ENCODE results near the gene GRM4. TPM values are rescaled to one million over a fixed set of nuclear protein-coding genes. Genes with fewer than 3 reads are reported as not detected.
A peak's percentile ranks its signal among the peaks of the same experiment; 100 is the strongest.

The GRM4 gene
- total RNA-seq, 1 donor from 2014 or later: not detected

DNA sequence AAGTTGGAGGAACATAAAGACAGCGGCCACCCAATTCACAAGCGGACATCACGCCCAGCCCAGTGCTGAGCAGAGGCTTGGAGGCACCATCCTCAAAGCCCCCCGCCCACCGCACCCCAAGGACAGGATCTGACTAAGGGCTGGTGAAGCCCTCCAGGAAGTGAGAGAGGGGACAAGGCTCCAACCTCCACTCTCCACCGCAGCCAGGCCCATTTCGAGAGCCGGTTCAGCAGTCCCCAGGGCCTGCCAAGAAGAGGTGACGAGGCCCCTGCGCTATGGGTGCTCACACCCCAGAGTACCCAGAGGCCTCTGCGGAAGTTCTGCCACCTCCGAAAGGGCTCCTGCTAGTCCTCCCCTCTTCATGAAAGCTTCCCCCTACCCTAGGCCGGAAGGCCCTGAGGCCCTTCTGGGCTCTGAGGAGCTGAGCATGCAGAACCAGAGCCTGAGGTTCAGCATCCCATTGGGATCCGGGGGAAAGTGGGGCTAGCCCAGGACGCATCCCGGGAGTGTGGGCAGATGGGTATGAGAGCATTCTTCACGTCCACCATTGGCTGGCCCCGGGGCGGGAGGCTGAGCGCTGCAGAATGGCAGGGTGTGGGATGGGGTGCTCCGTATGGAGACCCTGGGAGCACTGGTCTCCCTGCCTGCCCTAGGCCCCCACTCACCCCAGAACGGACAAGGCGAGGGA lies 2.5 kb downstream of the GRM4 start:
- H3K36me3 ChIP-seq: no peaks in the 10 kb centered on the region
- no peak for ATAC-seq
- intact Hi-C loops (cut with DNase I): no loop called here
- peak overlapping the region; percentile 43 for H3K4me3 ChIP-seq
- H3K4me1 ChIP-seq: peaks cover 26% of the 10 kb centered on the region
- no peaks in the 10 kb centered on the region for H3K9me3 ChIP-seq
- no peak overlapping the region for H3K27ac ChIP-seq
- DNase-seq: peak; percentile 33
- H3K27me3 ChIP-seq (ENCODE audit: low read depth): peaks cover 88% of the 10 kb centered on the region
- no peak for TF ChIP-seq CTCF (IDR thresholded peaks at IDR 0.05)

DNA sequence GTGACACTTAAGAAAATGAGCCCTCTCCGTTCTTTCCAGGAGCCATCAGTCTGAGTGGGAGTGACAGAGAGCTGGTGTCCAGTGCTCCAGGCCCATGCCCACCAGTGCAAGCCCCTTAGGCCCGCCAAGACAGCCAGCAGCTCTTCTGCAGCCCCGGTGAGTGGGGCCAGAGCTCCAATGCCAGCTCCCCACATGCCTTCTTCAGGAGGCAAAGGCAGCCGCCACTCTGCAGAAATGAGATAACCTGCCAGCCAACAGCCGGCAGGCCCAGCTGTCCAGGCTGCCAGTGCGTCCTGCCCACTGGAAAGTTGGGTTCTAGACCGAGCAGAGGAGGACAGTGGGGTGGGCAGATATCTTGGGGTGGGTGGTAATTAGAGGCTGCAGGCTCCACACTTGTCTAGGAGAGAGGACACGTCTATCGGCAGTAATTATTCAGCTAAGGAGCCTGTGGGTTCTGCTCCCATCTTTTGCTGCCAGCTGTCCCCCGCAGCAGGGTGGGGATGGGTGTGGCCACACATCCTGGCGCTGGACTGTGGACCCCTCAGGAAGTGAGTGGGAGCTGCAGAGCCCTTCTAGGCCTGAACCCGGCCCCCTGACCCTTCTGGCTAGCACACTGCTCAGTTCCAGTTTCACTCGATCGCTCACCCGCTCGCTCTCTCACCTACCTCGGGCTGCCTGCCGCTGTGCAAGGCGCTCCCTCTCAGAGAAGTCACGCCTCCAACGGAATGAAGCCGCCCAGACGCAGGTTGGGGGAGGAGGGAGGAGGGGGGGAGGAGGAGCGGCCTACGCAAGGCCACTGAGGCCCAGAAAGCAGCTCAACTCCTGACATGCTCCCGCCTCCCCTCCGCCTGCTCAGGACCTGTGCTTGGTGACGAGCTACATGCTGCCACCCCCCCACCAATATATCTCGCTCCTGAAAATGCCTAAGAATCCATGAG lies 3.6 kb downstream of the GRM4 start:
- Histone ChIP-seq H3K4me3 (no peak overlapping the region), H3K9me3 (no peaks in the 10 kb centered on the region), H3K36me3 (no peaks in the 10 kb centered on the region), H3K27me3 (ENCODE audit: low read depth) (peaks cover 95% of the 10 kb centered on the region), H3K27ac (no peak overlapping the region), H3K4me1 (peaks cover 26% of the 10 kb centered on the region)
- intact Hi-C loops (cut with DNase I): no loop called here
- DNase-seq (peak; percentile 38), ATAC-seq (peak in 1 of 2 donors; percentile 31)
- no peak for TF ChIP-seq CTCF (IDR thresholded peaks at IDR 0.05)

GRCh38 chr6:34140075-34140474 lies 5.8 kb downstream of the GRM4 start:
- intact Hi-C loops (cut with DNase I): no loop called here
- Histone ChIP-seq H3K36me3 (no peaks in the 10 kb centered on the region), H3K9me3 (no peaks in the 10 kb centered on the region), H3K27me3 (ENCODE audit: low read depth) (peaks cover 87% of the 10 kb centered on the region), H3K4me3 (no peak overlapping the region), H3K4me1 (peaks cover 20% of the 10 kb centered on the region), H3K27ac (no peak overlapping the region)
- DNase-seq (no peak), ATAC-seq (no peak)
- TF ChIP-seq CTCF (IDR thresholded peaks at IDR 0.05): no peak

- H3K4me1 ChIP-seq: peaks cover 11% of the 10 kb centered on the region
- peaks cover 85% of the 10 kb centered on the region for H3K27me3 ChIP-seq (ENCODE audit: low read depth)
- no peak overlapping the region for H3K27ac ChIP-seq
- H3K36me3 ChIP-seq: no peaks in the 10 kb centered on the region
- ATAC-seq: no peak
- intact Hi-C loops (cut with DNase I): no loop called here
- no peak overlapping the region for H3K4me3 ChIP-seq
- no peaks in the 10 kb centered on the region for H3K9me3 ChIP-seq
- no peak for TF ChIP-seq CTCF (IDR thresholded peaks at IDR 0.05)
- no peak for DNase-seq
These were observed 6.9 kb downstream of the GRM4 start for GRCh38 chr6:34138914-34139510.

DNA sequence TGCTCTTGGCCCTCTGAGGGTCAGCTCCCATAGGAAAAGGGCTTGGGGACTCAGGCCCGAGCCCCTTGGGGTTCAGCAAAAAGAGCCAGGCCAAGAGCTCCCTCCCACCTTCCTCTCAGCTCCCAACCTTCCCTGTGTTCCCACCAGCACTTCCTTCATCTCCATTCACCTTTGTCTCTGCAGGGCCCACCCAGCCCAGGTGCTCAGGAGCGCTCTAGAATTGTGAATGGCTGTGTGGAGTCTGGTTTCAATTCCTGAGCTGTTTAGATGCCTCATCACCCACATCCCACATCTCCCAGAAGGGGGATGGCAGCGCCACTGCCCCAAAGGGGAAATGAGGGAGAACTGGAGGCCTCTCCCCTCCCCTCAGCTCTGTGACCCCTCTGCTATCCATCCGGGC lies 7.7 kb downstream of the GRM4 start:
- H3K9me3 ChIP-seq: no peaks in the 10 kb centered on the region
- TF ChIP-seq CTCF (IDR thresholded peaks at IDR 0.05): no peak
- H3K27me3 ChIP-seq (ENCODE audit: low read depth): peaks cover 85% of the 10 kb centered on the region
- H3K4me1 ChIP-seq: peaks cover 2% of the 10 kb centered on the region
- DNase-seq: no peak
- no peak for ATAC-seq
- H3K4me3 ChIP-seq: no peak overlapping the region
- H3K27ac ChIP-seq: no peak overlapping the region
- no peaks in the 10 kb centered on the region for H3K36me3 ChIP-seq
- intact Hi-C loops (cut with DNase I): no loop called here

Data from lower lobe of right lung (tissue), 2 donors.